Calu3 (cell line): ENCODE measurements around the gene GPR176. TPM values are rescaled to one million over a fixed set of nuclear protein-coding genes. Genes with fewer than 3 reads are reported as not detected.

Experiments used
- BruUV-seq: library from RNA; stranded (reverse); fragments of 400-500 nt; replicated peaks from 2 replicates; lab custom pipeline; 2021; lab: Mats Ljungman, UMichigan
- CTCF ChIA-PET: fragments of 300-600 bp; sonication (Branson Sonifier 250); formaldehyde crosslinking; loops from one replicate; lab custom pipeline; 2022; ENCODE audit warnings: antibody characterized with exemption; lab: Charles Lee
- DNase-seq: peaks from one replicate; pipeline ENCODE4 v3.0.0; 2022
- H3K27ac Mint-ChIP-seq: one replicate; pipeline ENCODE4 v1.8.0; 2022; ENCODE audit warnings: mixed read lengths; ENCODE audit not compliant: unreplicated experiment
- H3K27me3 Mint-ChIP-seq: one replicate; pipeline ENCODE4 v1.8.0; 2022; ENCODE audit warnings: mixed read lengths; ENCODE audit not compliant: unreplicated experiment
- H3K36me3 Mint-ChIP-seq: one replicate; pipeline ENCODE4 v1.8.0; 2022; ENCODE audit warnings: mild to moderate bottlenecking, moderate library complexity, mixed read lengths; ENCODE audit not compliant: insufficient read depth, unreplicated experiment
- H3K4me1 Mint-ChIP-seq: one replicate; pipeline ENCODE4 v1.8.0; 2022; ENCODE audit warnings: mild to moderate bottlenecking, low read depth, mixed read lengths; ENCODE audit not compliant: unreplicated experiment
- H3K4me3 Mint-ChIP-seq: one replicate; pipeline ENCODE4 v1.8.0; 2022; ENCODE audit warnings: mild to moderate bottlenecking, low read depth, moderate library complexity, mixed read lengths; ENCODE audit not compliant: unreplicated experiment
- H3K9me3 Mint-ChIP-seq: one replicate; pipeline ENCODE4 v1.8.0; 2022; ENCODE audit warnings: low read depth, mixed read lengths; ENCODE audit not compliant: unreplicated experiment
- intact Hi-C: fragments of 100-400 bp; cut with micrococcal nuclease; formaldehyde crosslinking; loops from one replicate; pipeline ENCODE4 v1.10.0; 2022; ENCODE audit not compliant: unreplicated experiment
- total RNA-seq: library from RNA; stranded (reverse); gene quantifications from 2 replicates; pipeline ENCODE4 v1.2.3, GENCODE V29; 2022
- TF ChIP-seq, protein P1 (sequence below): fragments of 200-600 bp; IDR thresholded peaks from one replicate; pipeline ENCODE4 v1.8.0; 2022; ENCODE audit warnings: antibody characterized with exemption; ENCODE audit not compliant: unreplicated experiment

GPR176 gene
- total RNA-seq, 1 experiment from 2014 or later: 10.2 TPM

- H3K4me1 Mint-ChIP-seq: peaks cover 8% of the 10 kb centered on the region
- H3K4me3 Mint-ChIP-seq: no peak overlapping the region
- H3K27ac Mint-ChIP-seq: no peak overlapping the region
- intact Hi-C loops: no loop called here
- no TSS peak for BruUV-seq
- CTCF ChIA-PET: no interaction called here
- H3K36me3 Mint-ChIP-seq: peaks cover under 1% of the 10 kb centered on the region
- DNase-seq: no peak
- H3K27me3 Mint-ChIP-seq: no peaks in the 10 kb centered on the region
- TF ChIP-seq, protein P1, sequence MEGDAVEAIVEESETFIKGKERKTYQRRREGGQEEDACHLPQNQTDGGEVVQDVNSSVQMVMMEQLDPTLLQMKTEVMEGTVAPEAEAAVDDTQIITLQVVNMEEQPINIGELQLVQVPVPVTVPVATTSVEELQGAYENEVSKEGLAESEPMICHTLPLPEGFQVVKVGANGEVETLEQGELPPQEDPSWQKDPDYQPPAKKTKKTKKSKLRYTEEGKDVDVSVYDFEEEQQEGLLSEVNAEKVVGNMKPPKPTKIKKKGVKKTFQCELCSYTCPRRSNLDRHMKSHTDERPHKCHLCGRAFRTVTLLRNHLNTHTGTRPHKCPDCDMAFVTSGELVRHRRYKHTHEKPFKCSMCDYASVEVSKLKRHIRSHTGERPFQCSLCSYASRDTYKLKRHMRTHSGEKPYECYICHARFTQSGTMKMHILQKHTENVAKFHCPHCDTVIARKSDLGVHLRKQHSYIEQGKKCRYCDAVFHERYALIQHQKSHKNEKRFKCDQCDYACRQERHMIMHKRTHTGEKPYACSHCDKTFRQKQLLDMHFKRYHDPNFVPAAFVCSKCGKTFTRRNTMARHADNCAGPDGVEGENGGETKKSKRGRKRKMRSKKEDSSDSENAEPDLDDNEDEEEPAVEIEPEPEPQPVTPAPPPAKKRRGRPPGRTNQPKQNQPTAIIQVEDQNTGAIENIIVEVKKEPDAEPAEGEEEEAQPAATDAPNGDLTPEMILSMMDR: no peak
- no peaks in the 10 kb centered on the region for H3K9me3 Mint-ChIP-seq
Observed at GRCh38 chr15:39777496-39777895, 142.6 kb downstream of the GPR176 start.

GRCh38 chr15:39776068-39776467 is 144.0 kb downstream of the GPR176 start:
- no peaks in the 10 kb centered on the region for H3K36me3 Mint-ChIP-seq
- intact Hi-C loops: no loop called here
- DNase-seq: no peak
- BruUV-seq: no TSS peak
- no peak overlapping the region for H3K27ac Mint-ChIP-seq
- no peaks in the 10 kb centered on the region for H3K9me3 Mint-ChIP-seq
- TF ChIP-seq, protein P1: no peak
- no peaks in the 10 kb centered on the region for H3K27me3 Mint-ChIP-seq
- H3K4me1 Mint-ChIP-seq: peaks cover 8% of the 10 kb centered on the region
- H3K4me3 Mint-ChIP-seq: no peak overlapping the region
- CTCF ChIA-PET: no interaction called here

GRCh38 chr15:39774688-39775267 is 145.3 kb downstream of the GPR176 start:
- intact Hi-C loops: no loop called here
- no peaks in the 10 kb centered on the region for H3K36me3 Mint-ChIP-seq
- CTCF ChIA-PET: no interaction called here
- DNase-seq: no peak
- H3K27ac Mint-ChIP-seq: no peak overlapping the region
- H3K27me3 Mint-ChIP-seq: no peaks in the 10 kb centered on the region
- peaks cover 8% of the 10 kb centered on the region for H3K4me1 Mint-ChIP-seq
- BruUV-seq: no TSS peak
- TF ChIP-seq, protein P1: no peak
- H3K9me3 Mint-ChIP-seq: no peaks in the 10 kb centered on the region
- H3K4me3 Mint-ChIP-seq: no peak overlapping the region

- CTCF ChIA-PET: no interaction called here
- no TSS peak for BruUV-seq
- TF ChIP-seq, protein P1: no peak
Observed at GRCh38 chr15:39770748-39771689, 149.0 kb downstream of the GPR176 start.

More at GRCh38 chr15:39770748-39771689, 149.0 kb downstream of the GPR176 start:
- no peak for DNase-seq
- Mint-ChIP-seq H3K36me3 (no peaks in the 10 kb centered on the region), H3K9me3 (no peaks in the 10 kb centered on the region), H3K27ac (no peak overlapping the region), H3K4me1 (no peaks in the 10 kb centered on the region), H3K4me3 (no peak overlapping the region), H3K27me3 (no peaks in the 10 kb centered on the region)
- intact Hi-C loops: no loop called here
